H1 (cell line): ENCODE data around the gene DPT. TPM values are rescaled to one million over a fixed set of nuclear protein-coding genes. Genes with fewer than 3 reads are reported as not detected.

Experiments used
- BACH1 ChIP-seq: IDR thresholded peaks from 2 replicates; pipeline ENCODE4 v1.6.1; 2012; ENCODE audit warnings: low read length, improper control_type of control experiment
- CBX5 ChIP-seq: fragments of 300-800, 300-1000 bp; sonication (generic); IDR thresholded peaks from 2 replicates; pipeline ENCODE4 v1.7.1; 2016; ENCODE audit warnings: antibody characterized with exemption, low read length, low read depth
- GABPA ChIP-seq: IDR thresholded peaks from 2 replicates; pipeline ENCODE4 v1.6.1; 2011; ENCODE audit warnings: mild to moderate bottlenecking, low read length, moderate library complexity, borderline replicate concordance; ENCODE audit not compliant: insufficient read depth
- NRF1 ChIP-seq: IDR thresholded peaks from 2 replicates; pipeline ENCODE4 v1.6.1; 2011; ENCODE audit warnings: mild to moderate bottlenecking, low read depth, low read length, improper control_type of control experiment
- RXRA ChIP-seq: IDR thresholded peaks from 2 replicates; pipeline ENCODE4 v1.6.1; 2011; ENCODE audit warnings: low read depth, mild to moderate bottlenecking, low read length, moderate library complexity; ENCODE audit not compliant: insufficient read depth
- SP1 ChIP-seq: IDR thresholded peaks from 2 replicates; pipeline ENCODE4 v1.6.1; 2011; ENCODE audit warnings: low read depth, low read length
- TAF1 ChIP-seq: IDR thresholded peaks from 2 replicates; pipeline ENCODE4 v1.6.1; 2011; ENCODE audit warnings: mild to moderate bottlenecking, low read depth, low read length
- ZNF274 ChIP-seq: IDR thresholded peaks from 2 replicates; pipeline ENCODE4 v1.7.0; 2012; ENCODE audit warnings: low read length, borderline replicate concordance; ENCODE audit errors: extremely low read depth
- polyA plus RNA-seq, 7 experiments: library from polyadenylated mRNA; depleted of rRNA in 3 of 7; stranded (reverse) in 5 of 7; unstranded in 2 of 7; fragments of >200 nt in 5 of 7; fragments of 200-250 nt in 2 of 7; gene quantifications; 1 replicate in 5 of 7; 2 replicates in 1 of 7; 4 replicates in 1 of 7; pipeline versions ENCODE4 v1.2.1 to v1.2.3, GENCODE V29; 2011 to 2013; ENCODE audit warnings: missing spikeins in 2 of 7, mixed read lengths in 2 of 7
- total RNA-seq: library from RNA; stranded (reverse); fragmentation: NEBNext Ultra II Directional; extraction: Animal tissue kit (Norgen Biotek cat#: 25700); gene quantifications from 2 replicates; pipeline ENCODE4 v1.2.1, GENCODE V29; 2021
- TF ChIP-seq, protein P1 (sequence below): fragments of 300-600 bp; sonication (generic); IDR thresholded peaks from 2 replicates; pipeline ENCODE4 v1.7.1; 2012; ENCODE audit warnings: low read length, moderate library complexity, mild to moderate bottlenecking, inconsistent platforms; ENCODE audit not compliant: insufficient replicate concordance
- TF ChIP-seq, protein P2 (sequence below): IDR thresholded peaks from 2 replicates; pipeline ENCODE4 v1.6.1; 2011; ENCODE audit warnings: low read length, improper control_type of control experiment

DPT gene
- total and polyA plus RNA-seq, 2 of the 8 experiments (the other 6 are each of a cell fraction or from before 2014, with no cell fraction given): not detected

DNA sequence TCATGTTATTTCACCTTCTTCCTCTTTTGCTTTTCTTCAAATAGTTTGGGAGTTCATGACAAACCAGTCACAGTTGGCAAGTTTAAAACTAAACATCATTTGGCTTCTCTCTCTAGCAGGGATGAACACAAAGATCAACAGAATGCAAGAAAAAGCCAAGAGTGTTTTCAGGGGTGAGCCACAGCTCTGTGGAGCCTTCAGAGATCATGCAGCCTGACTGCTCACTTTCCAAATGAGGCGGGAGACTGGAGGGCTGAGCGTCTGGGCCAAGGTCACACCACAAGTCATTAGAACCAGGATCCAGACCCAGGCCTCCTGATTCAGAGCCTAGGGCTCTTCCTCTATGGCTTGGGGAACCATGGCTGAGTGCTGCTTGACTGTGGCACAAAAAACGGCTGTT, 2.7 kb downstream of the DPT start (continued):
- TF ChIP-seq, protein P1, sequence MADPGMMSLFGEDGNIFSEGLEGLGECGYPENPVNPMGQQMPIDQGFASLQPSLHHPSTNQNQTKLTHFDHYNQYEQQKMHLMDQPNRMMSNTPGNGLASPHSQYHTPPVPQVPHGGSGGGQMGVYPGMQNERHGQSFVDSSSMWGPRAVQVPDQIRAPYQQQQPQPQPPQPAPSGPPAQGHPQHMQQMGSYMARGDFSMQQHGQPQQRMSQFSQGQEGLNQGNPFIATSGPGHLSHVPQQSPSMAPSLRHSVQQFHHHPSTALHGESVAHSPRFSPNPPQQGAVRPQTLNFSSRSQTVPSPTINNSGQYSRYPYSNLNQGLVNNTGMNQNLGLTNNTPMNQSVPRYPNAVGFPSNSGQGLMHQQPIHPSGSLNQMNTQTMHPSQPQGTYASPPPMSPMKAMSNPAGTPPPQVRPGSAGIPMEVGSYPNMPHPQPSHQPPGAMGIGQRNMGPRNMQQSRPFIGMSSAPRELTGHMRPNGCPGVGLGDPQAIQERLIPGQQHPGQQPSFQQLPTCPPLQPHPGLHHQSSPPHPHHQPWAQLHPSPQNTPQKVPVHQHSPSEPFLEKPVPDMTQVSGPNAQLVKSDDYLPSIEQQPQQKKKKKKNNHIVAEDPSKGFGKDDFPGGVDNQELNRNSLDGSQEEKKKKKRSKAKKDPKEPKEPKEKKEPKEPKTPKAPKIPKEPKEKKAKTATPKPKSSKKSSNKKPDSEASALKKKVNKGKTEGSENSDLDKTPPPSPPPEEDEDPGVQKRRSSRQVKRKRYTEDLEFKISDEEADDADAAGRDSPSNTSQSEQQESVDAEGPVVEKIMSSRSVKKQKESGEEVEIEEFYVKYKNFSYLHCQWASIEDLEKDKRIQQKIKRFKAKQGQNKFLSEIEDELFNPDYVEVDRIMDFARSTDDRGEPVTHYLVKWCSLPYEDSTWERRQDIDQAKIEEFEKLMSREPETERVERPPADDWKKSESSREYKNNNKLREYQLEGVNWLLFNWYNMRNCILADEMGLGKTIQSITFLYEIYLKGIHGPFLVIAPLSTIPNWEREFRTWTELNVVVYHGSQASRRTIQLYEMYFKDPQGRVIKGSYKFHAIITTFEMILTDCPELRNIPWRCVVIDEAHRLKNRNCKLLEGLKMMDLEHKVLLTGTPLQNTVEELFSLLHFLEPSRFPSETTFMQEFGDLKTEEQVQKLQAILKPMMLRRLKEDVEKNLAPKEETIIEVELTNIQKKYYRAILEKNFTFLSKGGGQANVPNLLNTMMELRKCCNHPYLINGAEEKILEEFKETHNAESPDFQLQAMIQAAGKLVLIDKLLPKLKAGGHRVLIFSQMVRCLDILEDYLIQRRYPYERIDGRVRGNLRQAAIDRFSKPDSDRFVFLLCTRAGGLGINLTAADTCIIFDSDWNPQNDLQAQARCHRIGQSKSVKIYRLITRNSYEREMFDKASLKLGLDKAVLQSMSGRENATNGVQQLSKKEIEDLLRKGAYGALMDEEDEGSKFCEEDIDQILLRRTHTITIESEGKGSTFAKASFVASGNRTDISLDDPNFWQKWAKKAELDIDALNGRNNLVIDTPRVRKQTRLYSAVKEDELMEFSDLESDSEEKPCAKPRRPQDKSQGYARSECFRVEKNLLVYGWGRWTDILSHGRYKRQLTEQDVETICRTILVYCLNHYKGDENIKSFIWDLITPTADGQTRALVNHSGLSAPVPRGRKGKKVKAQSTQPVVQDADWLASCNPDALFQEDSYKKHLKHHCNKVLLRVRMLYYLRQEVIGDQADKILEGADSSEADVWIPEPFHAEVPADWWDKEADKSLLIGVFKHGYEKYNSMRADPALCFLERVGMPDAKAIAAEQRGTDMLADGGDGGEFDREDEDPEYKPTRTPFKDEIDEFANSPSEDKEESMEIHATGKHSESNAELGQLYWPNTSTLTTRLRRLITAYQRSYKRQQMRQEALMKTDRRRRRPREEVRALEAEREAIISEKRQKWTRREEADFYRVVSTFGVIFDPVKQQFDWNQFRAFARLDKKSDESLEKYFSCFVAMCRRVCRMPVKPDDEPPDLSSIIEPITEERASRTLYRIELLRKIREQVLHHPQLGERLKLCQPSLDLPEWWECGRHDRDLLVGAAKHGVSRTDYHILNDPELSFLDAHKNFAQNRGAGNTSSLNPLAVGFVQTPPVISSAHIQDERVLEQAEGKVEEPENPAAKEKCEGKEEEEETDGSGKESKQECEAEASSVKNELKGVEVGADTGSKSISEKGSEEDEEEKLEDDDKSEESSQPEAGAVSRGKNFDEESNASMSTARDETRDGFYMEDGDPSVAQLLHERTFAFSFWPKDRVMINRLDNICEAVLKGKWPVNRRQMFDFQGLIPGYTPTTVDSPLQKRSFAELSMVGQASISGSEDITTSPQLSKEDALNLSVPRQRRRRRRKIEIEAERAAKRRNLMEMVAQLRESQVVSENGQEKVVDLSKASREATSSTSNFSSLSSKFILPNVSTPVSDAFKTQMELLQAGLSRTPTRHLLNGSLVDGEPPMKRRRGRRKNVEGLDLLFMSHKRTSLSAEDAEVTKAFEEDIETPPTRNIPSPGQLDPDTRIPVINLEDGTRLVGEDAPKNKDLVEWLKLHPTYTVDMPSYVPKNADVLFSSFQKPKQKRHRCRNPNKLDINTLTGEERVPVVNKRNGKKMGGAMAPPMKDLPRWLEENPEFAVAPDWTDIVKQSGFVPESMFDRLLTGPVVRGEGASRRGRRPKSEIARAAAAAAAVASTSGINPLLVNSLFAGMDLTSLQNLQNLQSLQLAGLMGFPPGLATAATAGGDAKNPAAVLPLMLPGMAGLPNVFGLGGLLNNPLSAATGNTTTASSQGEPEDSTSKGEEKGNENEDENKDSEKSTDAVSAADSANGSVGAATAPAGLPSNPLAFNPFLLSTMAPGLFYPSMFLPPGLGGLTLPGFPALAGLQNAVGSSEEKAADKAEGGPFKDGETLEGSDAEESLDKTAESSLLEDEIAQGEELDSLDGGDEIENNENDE: no peak
- TF ChIP-seq RXRA (no peak), ZNF274 (no peak), CBX5 (no peak), SP1 (no peak), BACH1 (no peak), GABPA (no peak), TAF1 (no peak), NRF1 (no peak)
- TF ChIP-seq, protein P2, sequence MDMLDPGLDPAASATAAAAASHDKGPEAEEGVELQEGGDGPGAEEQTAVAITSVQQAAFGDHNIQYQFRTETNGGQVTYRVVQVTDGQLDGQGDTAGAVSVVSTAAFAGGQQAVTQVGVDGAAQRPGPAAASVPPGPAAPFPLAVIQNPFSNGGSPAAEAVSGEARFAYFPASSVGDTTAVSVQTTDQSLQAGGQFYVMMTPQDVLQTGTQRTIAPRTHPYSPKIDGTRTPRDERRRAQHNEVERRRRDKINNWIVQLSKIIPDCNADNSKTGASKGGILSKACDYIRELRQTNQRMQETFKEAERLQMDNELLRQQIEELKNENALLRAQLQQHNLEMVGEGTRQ: no peak
